HL-60 (cell line): Measurements from ENCODE around the gene CCDC57.

Source experiments
- DNase-seq, 2 experiments: peaks; one replicate each; pipeline ENCODE4 v3.0.0-alpha.2; 2010 to 2020; ENCODE audit warnings: low read depth in 1 of 2, low spot score in 1 of 2
- H3K27ac ChIP-seq: fragments of 250-450 bp; sonication (Bioruptor Pico); replicated peaks from 2 replicates; pipeline ENCODE4 v1.5.1; 2020; ENCODE audit warnings: mild to moderate bottlenecking, moderate library complexity
- H3K27me3 ChIP-seq: fragments of 250-450 bp; sonication (Bioruptor Pico); 2 replicates; pipeline ENCODE4 v1.5.1; 2021; ENCODE audit warnings: mild to moderate bottlenecking, moderate library complexity; ENCODE audit not compliant: insufficient read depth, poor library complexity, severe bottlenecking
- H3K4me3 ChIP-seq: replicated peaks from 2 replicates; pipeline ENCODE4 v1.5.1; 2011; ENCODE audit warnings: mild to moderate bottlenecking, control low read depth, low read length; ENCODE audit not compliant: insufficient read depth
- GABPA ChIP-seq: IDR thresholded peaks from 2 replicates; pipeline ENCODE4 v1.6.1; 2012; ENCODE audit warnings: low read depth
- POLR2AphosphoS5 ChIP-seq: IDR thresholded peaks from 2 replicates; pipeline ENCODE4 v1.6.1; 2012; ENCODE audit warnings: low read depth
- SPI1 ChIP-seq: IDR thresholded peaks from 2 replicates; pipeline ENCODE4 v1.6.1; 2012; ENCODE audit warnings: low read depth, mild to moderate bottlenecking, borderline replicate concordance
- TF ChIP-seq, protein P1 (sequence below): IDR thresholded peaks from one replicate; pipeline ENCODE4 v1.5.1; 2011; ENCODE audit warnings: low read length, control low read depth, inconsistent platforms; ENCODE audit not compliant: insufficient read depth
- TF ChIP-seq, protein P2 (sequence below): IDR thresholded peaks from 2 replicates; pipeline ENCODE4 v1.6.1; 2012; ENCODE audit warnings: low read depth; ENCODE audit not compliant: insufficient replicate concordance

CCDC57 gene

DNA sequence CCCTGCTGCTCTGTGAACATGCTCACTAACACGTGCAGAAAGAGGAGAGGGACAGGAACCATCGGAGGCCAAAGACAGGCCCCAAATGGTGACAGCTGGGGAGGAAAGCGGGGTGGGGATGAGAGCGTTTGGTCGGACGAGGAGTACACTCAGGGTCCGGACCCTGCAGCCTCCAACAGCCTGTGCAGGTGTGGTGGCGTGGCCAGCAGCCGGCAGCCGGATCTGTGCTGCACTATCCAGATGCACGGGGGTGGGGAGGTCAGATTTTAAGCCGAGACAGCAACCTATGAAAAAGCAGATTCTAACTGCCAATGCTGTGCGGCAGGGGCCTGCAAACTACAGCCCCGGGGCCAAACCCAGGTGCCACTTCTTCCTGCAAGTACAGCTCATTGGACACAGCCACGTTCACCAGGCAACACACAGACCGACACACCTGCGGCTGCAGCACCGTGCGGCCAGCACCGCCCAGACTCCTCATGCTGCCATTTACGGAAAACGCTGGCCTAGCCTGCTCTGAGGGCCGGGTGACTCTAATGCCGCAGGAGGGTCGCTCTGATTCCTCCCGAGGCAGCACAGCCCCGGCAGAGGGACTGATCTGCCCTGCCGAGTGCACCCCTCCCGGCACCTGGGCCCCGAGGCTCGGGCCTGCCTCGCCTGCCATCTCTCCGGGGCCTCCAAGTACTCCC is 37.4 kb upstream of the CCDC57 start:
- DNase-seq = no peak
- TF ChIP-seq, protein P1, sequence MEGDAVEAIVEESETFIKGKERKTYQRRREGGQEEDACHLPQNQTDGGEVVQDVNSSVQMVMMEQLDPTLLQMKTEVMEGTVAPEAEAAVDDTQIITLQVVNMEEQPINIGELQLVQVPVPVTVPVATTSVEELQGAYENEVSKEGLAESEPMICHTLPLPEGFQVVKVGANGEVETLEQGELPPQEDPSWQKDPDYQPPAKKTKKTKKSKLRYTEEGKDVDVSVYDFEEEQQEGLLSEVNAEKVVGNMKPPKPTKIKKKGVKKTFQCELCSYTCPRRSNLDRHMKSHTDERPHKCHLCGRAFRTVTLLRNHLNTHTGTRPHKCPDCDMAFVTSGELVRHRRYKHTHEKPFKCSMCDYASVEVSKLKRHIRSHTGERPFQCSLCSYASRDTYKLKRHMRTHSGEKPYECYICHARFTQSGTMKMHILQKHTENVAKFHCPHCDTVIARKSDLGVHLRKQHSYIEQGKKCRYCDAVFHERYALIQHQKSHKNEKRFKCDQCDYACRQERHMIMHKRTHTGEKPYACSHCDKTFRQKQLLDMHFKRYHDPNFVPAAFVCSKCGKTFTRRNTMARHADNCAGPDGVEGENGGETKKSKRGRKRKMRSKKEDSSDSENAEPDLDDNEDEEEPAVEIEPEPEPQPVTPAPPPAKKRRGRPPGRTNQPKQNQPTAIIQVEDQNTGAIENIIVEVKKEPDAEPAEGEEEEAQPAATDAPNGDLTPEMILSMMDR = no peak
- no peak for TF ChIP-seq SPI1
- TF ChIP-seq GABPA = no peak
- TF ChIP-seq, protein P2, sequence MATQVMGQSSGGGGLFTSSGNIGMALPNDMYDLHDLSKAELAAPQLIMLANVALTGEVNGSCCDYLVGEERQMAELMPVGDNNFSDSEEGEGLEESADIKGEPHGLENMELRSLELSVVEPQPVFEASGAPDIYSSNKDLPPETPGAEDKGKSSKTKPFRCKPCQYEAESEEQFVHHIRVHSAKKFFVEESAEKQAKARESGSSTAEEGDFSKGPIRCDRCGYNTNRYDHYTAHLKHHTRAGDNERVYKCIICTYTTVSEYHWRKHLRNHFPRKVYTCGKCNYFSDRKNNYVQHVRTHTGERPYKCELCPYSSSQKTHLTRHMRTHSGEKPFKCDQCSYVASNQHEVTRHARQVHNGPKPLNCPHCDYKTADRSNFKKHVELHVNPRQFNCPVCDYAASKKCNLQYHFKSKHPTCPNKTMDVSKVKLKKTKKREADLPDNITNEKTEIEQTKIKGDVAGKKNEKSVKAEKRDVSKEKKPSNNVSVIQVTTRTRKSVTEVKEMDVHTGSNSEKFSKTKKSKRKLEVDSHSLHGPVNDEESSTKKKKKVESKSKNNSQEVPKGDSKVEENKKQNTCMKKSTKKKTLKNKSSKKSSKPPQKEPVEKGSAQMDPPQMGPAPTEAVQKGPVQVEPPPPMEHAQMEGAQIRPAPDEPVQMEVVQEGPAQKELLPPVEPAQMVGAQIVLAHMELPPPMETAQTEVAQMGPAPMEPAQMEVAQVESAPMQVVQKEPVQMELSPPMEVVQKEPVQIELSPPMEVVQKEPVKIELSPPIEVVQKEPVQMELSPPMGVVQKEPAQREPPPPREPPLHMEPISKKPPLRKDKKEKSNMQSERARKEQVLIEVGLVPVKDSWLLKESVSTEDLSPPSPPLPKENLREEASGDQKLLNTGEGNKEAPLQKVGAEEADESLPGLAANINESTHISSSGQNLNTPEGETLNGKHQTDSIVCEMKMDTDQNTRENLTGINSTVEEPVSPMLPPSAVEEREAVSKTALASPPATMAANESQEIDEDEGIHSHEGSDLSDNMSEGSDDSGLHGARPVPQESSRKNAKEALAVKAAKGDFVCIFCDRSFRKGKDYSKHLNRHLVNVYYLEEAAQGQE = no peak
- no peak; the same call in 1 of the 2 replicates for TF ChIP-seq POLR2AphosphoS5
- Histone ChIP-seq H3K27me3 (no peaks in the 10 kb centered on the region), H3K4me3 (no peak overlapping the region), H3K27ac (no peak overlapping the region)

DNA sequence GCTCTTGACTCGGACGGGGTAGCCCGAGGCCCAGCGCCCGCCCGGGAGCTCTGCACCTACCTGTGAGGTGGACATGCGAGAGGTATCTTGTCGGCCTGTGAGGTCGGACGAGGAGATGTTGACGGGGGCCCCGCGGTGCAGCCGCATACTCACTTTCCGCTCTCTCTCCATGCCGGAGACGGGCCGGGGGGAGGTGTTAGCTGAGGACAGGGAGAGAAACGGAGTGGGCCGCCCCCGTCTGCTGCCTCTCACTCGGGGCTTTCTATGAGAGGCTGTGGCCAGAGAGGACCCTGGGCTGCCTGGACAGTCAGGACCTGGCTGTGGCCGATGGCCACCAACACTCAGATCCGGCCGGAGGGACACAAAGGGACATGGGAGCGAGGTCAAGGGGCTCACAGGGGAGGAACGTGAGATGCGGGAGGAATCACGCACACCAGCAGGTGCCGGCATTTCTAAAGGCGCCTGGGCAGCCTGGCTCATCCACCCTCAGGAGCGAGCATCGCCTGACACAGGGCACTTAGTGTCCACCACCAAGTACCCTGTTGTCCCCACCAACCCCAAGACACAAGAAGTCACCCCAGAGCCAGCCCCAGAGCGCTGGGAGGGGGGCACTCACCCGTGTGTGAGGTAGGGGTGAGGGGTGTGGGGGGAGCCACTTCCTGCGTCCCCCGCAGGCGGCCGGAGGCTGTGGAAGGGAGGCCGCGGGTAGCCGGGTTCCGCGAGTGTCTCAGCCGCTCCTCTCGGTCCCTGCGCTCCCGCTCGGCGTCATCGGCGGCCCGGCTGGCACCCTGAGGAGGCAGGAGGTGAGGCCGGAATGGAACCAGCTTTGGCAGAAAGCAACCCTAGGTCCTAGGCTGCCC is 36.4 kb upstream of the CCDC57 start:
- H3K27ac ChIP-seq = no peak overlapping the region
- no peak for DNase-seq
- H3K27me3 ChIP-seq = no peaks in the 10 kb centered on the region
- H3K4me3 ChIP-seq = no peak overlapping the region
- TF ChIP-seq POLR2AphosphoS5 (0 out of 2 replicates have a peak, but pooled peaks have one; percentile 17), SPI1 (no peak)
- TF ChIP-seq, protein P2 = no peak

DNA sequence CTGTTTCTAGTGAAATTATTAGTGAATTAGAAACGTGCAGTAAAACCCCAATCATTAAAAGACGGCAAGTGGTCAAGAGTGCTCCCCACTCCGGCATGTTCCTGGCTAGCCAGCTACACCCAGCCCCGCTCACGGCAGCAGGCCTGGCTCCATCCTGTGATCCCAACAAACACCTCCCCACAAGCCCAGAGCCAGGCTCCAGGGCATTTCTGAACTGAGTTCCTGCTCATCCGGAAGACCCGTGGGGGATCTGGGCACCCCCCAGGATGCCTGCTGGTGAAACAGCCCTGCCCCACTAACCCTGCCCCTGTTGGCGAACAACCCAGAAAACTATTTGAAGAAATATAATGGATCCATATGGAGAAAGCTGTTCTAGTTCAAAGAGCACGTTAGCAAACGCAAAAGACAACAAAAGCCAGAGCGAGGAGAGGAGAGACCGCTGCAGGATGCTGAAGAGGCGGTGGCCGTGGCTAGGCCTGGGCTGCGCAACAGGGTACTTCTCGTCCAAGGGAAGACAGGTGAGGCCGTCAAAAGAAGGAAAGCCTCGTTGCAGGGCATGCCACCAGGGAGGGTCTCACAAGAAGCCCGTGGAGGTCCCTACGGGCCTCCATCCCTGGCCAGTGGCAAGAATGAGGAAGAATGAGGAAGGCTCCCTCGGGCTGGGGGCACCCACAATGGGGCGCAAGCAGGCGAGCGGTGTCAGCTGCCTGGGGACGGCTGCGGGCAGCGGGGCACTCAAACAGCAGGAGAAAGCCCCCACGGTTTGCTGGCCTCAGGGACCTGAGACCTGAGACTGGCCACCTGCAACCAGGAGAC is 35.4 kb upstream of the CCDC57 start:
- Histone ChIP-seq H3K4me3 (no peak overlapping the region), H3K27me3 (no peaks in the 10 kb centered on the region), H3K27ac (no peak overlapping the region)
- no peak for DNase-seq
- no peak for TF ChIP-seq SPI1
- TF ChIP-seq, protein P2 = no peak
- TF ChIP-seq GABPA = no peak
- TF ChIP-seq, protein P1 = no peak
